Choroid plexus epithelial cell (primary cell): ENCODE measurements around the gene PYGL.

ENCODE experiments used
- DNase-seq: peaks from one replicate; pipeline ENCODE4 v3.0.0-alpha.2; 2010; ENCODE audit warnings: low read depth
- H3K4me3 ChIP-seq: 2 replicates; pipeline ENCODE4 v1.5.1; 2011; ENCODE audit warnings: low read depth, mild to moderate bottlenecking, control low read depth, low read length, moderate library complexity
- CTCF ChIP-seq: conservative IDR thresholded peaks from 2 replicates; pipeline ENCODE4 v1.5.1; 2011; ENCODE audit warnings: low read depth, mild to moderate bottlenecking, control low read depth, inconsistent platforms, low read length, moderate library complexity

The PYGL gene

DNA sequence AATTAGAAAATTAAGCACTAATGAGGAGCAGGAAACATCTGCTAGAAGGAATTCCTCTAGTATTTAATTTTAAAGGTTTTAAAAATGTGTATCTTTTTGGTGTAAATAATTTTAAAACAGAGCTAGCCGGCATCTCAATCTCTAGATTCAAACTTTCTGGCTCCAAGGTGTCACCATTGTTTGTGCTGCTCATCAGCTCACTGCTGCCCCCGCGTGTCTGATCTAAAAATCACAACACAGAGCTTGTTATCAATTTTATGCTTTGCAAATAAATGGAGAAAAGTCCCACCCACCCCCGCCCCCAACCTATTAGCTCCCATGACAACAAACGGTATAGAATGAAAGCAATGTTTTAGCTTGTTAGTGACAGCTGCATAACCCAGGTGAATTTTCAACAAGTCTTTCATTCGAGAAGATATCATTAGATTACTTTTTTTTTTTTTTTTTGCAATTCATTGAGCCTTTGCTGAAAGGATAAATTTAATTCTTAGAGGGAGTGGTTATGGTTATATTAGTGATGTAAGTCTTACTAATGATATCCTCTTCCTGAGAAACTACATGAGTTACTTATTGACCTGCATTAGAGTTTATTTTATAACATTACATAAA is 83.7 kb downstream of the PYGL start:
- peak overlapping the region; percentile 60 for H3K4me3 ChIP-seq
- peak; percentile 89 for DNase-seq
- TF ChIP-seq CTCF, result peak; percentile 78

- TF ChIP-seq CTCF, result no peak
- peak overlapping the region; percentile 60 for H3K4me3 ChIP-seq
- DNase-seq, result no peak
Measured at GRCh38 chr14:50859296-50859624, 85.0 kb downstream of the PYGL start.

DNA sequence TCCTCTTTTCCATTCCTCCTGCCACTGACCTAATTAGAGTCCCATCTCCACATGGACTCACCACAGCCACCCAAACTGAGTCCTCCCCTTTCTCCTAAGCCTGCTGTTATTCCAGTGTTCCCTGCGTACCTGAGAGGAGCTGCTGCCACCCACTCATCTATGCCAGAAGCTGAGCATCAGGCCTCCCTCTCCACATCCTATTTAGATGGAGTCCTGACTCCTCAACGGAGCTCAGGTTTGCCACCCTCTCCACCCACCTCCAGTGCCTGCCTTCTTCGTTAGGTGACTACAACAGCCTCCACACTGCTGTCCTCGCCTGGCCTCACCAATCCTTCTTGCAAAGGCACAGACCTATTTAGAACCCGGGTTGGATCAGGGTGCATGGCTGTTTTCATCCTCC is 87.6 kb downstream of the PYGL start:
- DNase-seq, result no peak
- H3K4me3 ChIP-seq, result no peak overlapping the region
- no peak for TF ChIP-seq CTCF

- no peak overlapping the region for H3K4me3 ChIP-seq
Measured at GRCh38 chr14:50855558-50855957, 88.7 kb downstream of the PYGL start.

More at GRCh38 chr14:50855558-50855957, 88.7 kb downstream of the PYGL start:
- TF ChIP-seq CTCF, result peak; percentile 31
- peak; percentile 62 for DNase-seq
